GM20000 (cell line): ENCODE results near the gene MRO.

Experiments
- DNase-seq: peaks from one replicate; pipeline ENCODE4 v3.0.0; 2012; ENCODE audit warnings: low spot score
- CTCF ChIP-seq: IDR thresholded peaks from 2 replicates; pipeline ENCODE4 v1.5.1; 2012; ENCODE audit warnings: mild to moderate bottlenecking, control low read depth; ENCODE audit errors: extremely low read depth, missing control alignments

Gene MRO

GRCh38 chr18:50775726-50776125 lies 44.1 kb downstream of the MRO start:
- no peak for TF ChIP-seq CTCF

GRCh38 chr18:50775207-50775606 lies 44.6 kb downstream of the MRO start:
- DNase-seq, result no peak
- no peak for TF ChIP-seq CTCF

More at GRCh38 chr18:50775726-50776125, 44.1 kb downstream of the MRO start:
- DNase-seq, result no peak

- TF ChIP-seq CTCF, result no peak
- DNase-seq, result no peak
These were observed 50.4 kb downstream of the MRO start for GRCh38 chr18:50769463-50769862.

- no peak for TF ChIP-seq CTCF
- no peak for DNase-seq
These were observed 62.5 kb downstream of the MRO start for GRCh38 chr18:50757358-50757757.

- no peak for DNase-seq
- TF ChIP-seq CTCF, result no peak
These were observed 65.5 kb downstream of the MRO start for GRCh38 chr18:50754297-50754696.

GRCh38 chr18:50753311-50753710 lies 66.5 kb downstream of the MRO start:
- DNase-seq, result no peak
- TF ChIP-seq CTCF, result no peak

GRCh38 chr18:50751947-50752346 lies 67.9 kb downstream of the MRO start:
- DNase-seq, result no peak
- TF ChIP-seq CTCF, result no peak

GRCh38 chr18:50751490-50751889 lies 68.3 kb downstream of the MRO start:
- DNase-seq, result no peak
- no peak for TF ChIP-seq CTCF
